ENCODE measurements around the gene RRAD. TPM values are rescaled to one million over a fixed set of nuclear protein-coding genes. Genes with fewer than 3 reads are reported as not detected.
A peak's percentile ranks its signal among the peaks of the same experiment; 100 is the strongest.

The RRAD gene
- polyA plus RNA-seq, 2 of the 4 experiments (the other 2 are of a cell fraction): 0.75 to 2.2 TPM

- TF ChIP-seq KDM5A (IDR thresholded peaks at IDR 0.05): no peak
- no peak for TF ChIP-seq ZFP36 (IDR thresholded peaks at IDR 0.05; ENCODE audit: borderline replicate concordance, partially characterized antibody)
- no peak for TF ChIP-seq MYC (IDR thresholded peaks at IDR 0.05; ENCODE audit: borderline replicate concordance, low read length)
- TF ChIP-seq RCOR1 (IDR thresholded peaks at IDR 0.05; ENCODE audit: low read depth, low read length): no peak
- no peak for TF ChIP-seq EHMT2 (IDR thresholded peaks at IDR 0.05; ENCODE audit: low read depth)
- no peak for TF ChIP-seq POLR2AphosphoS2 (conservative IDR thresholded peaks at IDR 0.05; ENCODE audit: low read length)
- TF ChIP-seq TFCP2L1 (CRISPR knock-in tag; IDR thresholded peaks at IDR 0.05): no peak
- no peak for TF ChIP-seq FOXS1 (CRISPR knock-in tag; IDR thresholded peaks at IDR 0.05)
- no peak for TF ChIP-seq SREBF2 (IDR thresholded peaks at IDR 0.05)
- TF ChIP-seq CTCF (IDR thresholded peaks at IDR 0.05): no peak
- TF ChIP-seq CHD2 (IDR thresholded peaks at IDR 0.05; ENCODE audit: low read length, partially characterized antibody): no peak
- TF ChIP-seq RARB (CRISPR knock-in tag; IDR thresholded peaks at IDR 0.05): no peak
- no peak for TF ChIP-seq CEBPB (IDR thresholded peaks at IDR 0.05)
- TF ChIP-seq RNF2 (IDR thresholded peaks at IDR 0.05; ENCODE audit: borderline replicate concordance, low read depth): no peak
- no peak for TF ChIP-seq HEYL (CRISPR knock-in tag; IDR thresholded peaks at IDR 0.05)
- ATAC-seq (no peak), DNase-seq (ENCODE audit: low read depth in 1 of 2, low spot score in 1 of 2) (no peak), FAIRE-seq (no peak)
- peaks cover 19% of the 10 kb centered on the region for H3K4me1 ChIP-seq
- WGBS (ENCODE audit: missing lambda C conversion rate): 91% methylated on average over 5 of the region's 5 CpGs
- ChIA-PET POLR2A (interaction anchor here (0.8 to 1.4 kb wide), 2 partner anchors 15 to 33 kb away, joined by 3 to 5 read pairs; no protein-coding TSS in a partner anchor), CTCF (interaction anchor here (0.6 to 40.8 kb wide), 48 partner anchors 12 to 489 kb away, joined by 3 to 837 read pairs (median 5); partner anchors contain the start of genes CDH16, CES2, CES3 and CIAO2B)
- H3K4me3 ChIP-seq: no peak overlapping the region
- peak overlapping the region; percentile 17 to 29; a peak in 3 of 6 replicates for H3K27ac ChIP-seq
- H3K4me2 ChIP-seq: no peak overlapping the region
- no peaks in the 10 kb centered on the region for H3K9me3 ChIP-seq
Observed at GRCh38 chr16:66895689-66895979, 29.7 kb downstream of the RRAD start.

GRCh38 chr16:66894948-66895688 is 30.2 kb downstream of the RRAD start:
- POLR2A ChIA-PET: interaction anchor here (0.8 to 1.4 kb wide), 2 partner anchors 14 to 34 kb away, joined by 3 to 5 read pairs; no protein-coding TSS in a partner anchor
- CTCF ChIA-PET: interaction anchor here (0.6 to 40.8 kb wide), 52 partner anchors 12 to 488 kb away, joined by 3 to 837 read pairs (median 4); partner anchors contain the start of genes CDH16, CES2, CES3 and CIAO2B
- peak; percentile 56 for FAIRE-seq

More at GRCh38 chr16:66894948-66895688, 30.2 kb downstream of the RRAD start:
- H3K27ac ChIP-seq: peak overlapping the region in 1 of 2 experiments; percentile 17; a peak in 3 of 6 replicates
- H3K4me1 ChIP-seq: peaks cover 14% of the 10 kb centered on the region
- H3K4me3 ChIP-seq: no peak overlapping the region
- 37% methylated on average over 11 of the region's 11 CpGs for WGBS (ENCODE audit: missing lambda C conversion rate)
- H3K9me3 ChIP-seq: no peaks in the 10 kb centered on the region
- TF ChIP-seq CHD2 (IDR thresholded peaks at IDR 0.05; ENCODE audit: low read length, partially characterized antibody): no peak
- TF ChIP-seq SMC3 (IDR thresholded peaks at IDR 0.05): peak; percentile 67
- no peak for TF ChIP-seq POLR2A (IDR thresholded peaks at IDR 0.05; ENCODE audit: low read length)
- no peak for TF ChIP-seq GATA3 (IDR thresholded peaks at IDR 0.05; ENCODE audit: borderline replicate concordance)
- TF ChIP-seq PBX3 (IDR thresholded peaks at IDR 0.05): no peak
- no peak for TF ChIP-seq ELK1 (IDR thresholded peaks at IDR 0.05; ENCODE audit: low read depth, low read length)
- TF ChIP-seq HOXA7 (CRISPR knock-in tag; IDR thresholded peaks at IDR 0.05): no peak
- no peak for TF ChIP-seq BCL3 (IDR thresholded peaks at IDR 0.05)
- TF ChIP-seq ZFP36 (IDR thresholded peaks at IDR 0.05; ENCODE audit: borderline replicate concordance, partially characterized antibody): no peak
- no peak for TF ChIP-seq RCOR1 (IDR thresholded peaks at IDR 0.05; ENCODE audit: low read depth, low read length)
- no peak for TF ChIP-seq POLR2AphosphoS2 (conservative IDR thresholded peaks at IDR 0.05; ENCODE audit: low read length)
- TF ChIP-seq CTCF (IDR thresholded peaks at IDR 0.05): peak; percentile 87
- TF ChIP-seq RAD21 (conservative IDR thresholded peaks at IDR 0.05 in 1 of 2, IDR thresholded peaks at IDR 0.05 in 1 of 2): peak; percentile 92 to 98
- no peak for TF ChIP-seq ZC3H11A (IDR thresholded peaks at IDR 0.05)
- TF ChIP-seq KDM1A (IDR thresholded peaks at IDR 0.05; ENCODE audit: low read depth): no peak
- no peak for TF ChIP-seq ZSCAN20 (CRISPR knock-in tag; IDR thresholded peaks at IDR 0.05)
- no peak for TF ChIP-seq CBX2 (IDR thresholded peaks at IDR 0.05; ENCODE audit: borderline replicate concordance, low read depth)
- TF ChIP-seq RARB (CRISPR knock-in tag; IDR thresholded peaks at IDR 0.05): no peak
- TF ChIP-seq PHF8 (IDR thresholded peaks at IDR 0.05; ENCODE audit: borderline replicate concordance, low read depth): no peak
- H3K4me2 ChIP-seq: no peak overlapping the region
- DNase-seq (ENCODE audit: low read depth in 1 of 2, low spot score in 1 of 2) (peak; percentile 58 to 78), ATAC-seq (peak; percentile 89 to 96)
